HepG2 (cell line): ENCODE measurements around the gene CTNNBIP1. TPM values are rescaled to one million over a fixed set of nuclear protein-coding genes. Genes with fewer than 3 reads are reported as not detected.
A peak's percentile ranks its signal among the peaks of the same experiment; 100 is the strongest.

Source experiments
- BRD4 ChIP-seq: sonication (generic); formaldehyde crosslinking; IDR thresholded peaks from 2 replicates; pipeline ENCODE4 v1.4.0; 2020; ENCODE audit warnings: missing genetic modification reagents
- RXRA ChIP-seq: sonication (generic); formaldehyde crosslinking; IDR thresholded peaks from 2 replicates; pipeline ENCODE4 v1.5.1; 2020; ENCODE audit warnings: missing genetic modification reagents
- XRCC5 ChIP-seq: fragments of 200-400 bp; formaldehyde crosslinking; optimal IDR thresholded peaks from 2 replicates; pipeline ENCODE3; 2017; ENCODE audit warnings: mild to moderate bottlenecking, low read length
- ZFY ChIP-seq: sonication (generic); formaldehyde crosslinking; IDR thresholded peaks from 2 replicates; pipeline ENCODE4 v1.4.0; 2020; ENCODE audit warnings: missing genetic modification reagents
- ZNF331 ChIP-seq: sonication (generic); formaldehyde crosslinking; IDR thresholded peaks from 2 replicates; pipeline ENCODE4 v1.4.0; 2020; ENCODE audit warnings: missing genetic modification reagents
- ZNF343 ChIP-seq: sonication (generic); formaldehyde crosslinking; IDR thresholded peaks from 2 replicates; pipeline ENCODE4 v1.4.0; 2020; ENCODE audit warnings: mild to moderate bottlenecking, missing genetic modification reagents
- ZNF768 ChIP-seq: sonication (generic); formaldehyde crosslinking; IDR thresholded peaks from 2 replicates; pipeline ENCODE4 v1.4.0; 2020; ENCODE audit warnings: missing genetic modification reagents
- ZNF883 ChIP-seq: sonication (generic); formaldehyde crosslinking; IDR thresholded peaks from 2 replicates; pipeline ENCODE4 v1.5.1; 2020; ENCODE audit warnings: mild to moderate bottlenecking, missing genetic modification reagents; ENCODE audit errors: not compliant biosample characterization
- polyA plus RNA-seq, 8 experiments: library from polyadenylated mRNA; depleted of rRNA in 3 of 8; stranded (reverse) in 7 of 8; unstranded in 1 of 8; fragments of >200 nt; fragmentation: Illumina TruSeq in 4 of 8; extraction: Trizol in 4 of 8; gene quantifications; 2 replicates each; pipeline versions ENCODE4 v1.2.1 to v1.2.3, GENCODE V29; 2011 to 2016; ENCODE audit warnings: low read depth in 4 of 8, missing spikeins in 1 of 8, mixed read lengths in 1 of 8; ENCODE audit not compliant: insufficient read depth in 1 of 8
- total RNA-seq, 5 experiments: library from RNA; depleted of rRNA; stranded (reverse); fragments of >200 nt; fragmentation: Illumina TruSeq; extraction: Trizol; gene quantifications; 2 replicates each; pipeline ENCODE4 v1.2.3, GENCODE V29; 2016; ENCODE audit warnings: low read depth in 1 of 5
- TF ChIP-seq, protein P1 (sequence below): IDR thresholded peaks from 2 replicates; pipeline ENCODE4 v1.6.1; 2016; ENCODE audit warnings: low read depth, control low read depth
- TF ChIP-seq, protein P2 (sequence below): sonication (generic); formaldehyde crosslinking; IDR thresholded peaks from 2 replicates; pipeline ENCODE4 v1.4.0; 2020; ENCODE audit warnings: missing genetic modification reagents
- TF ChIP-seq, protein P3 (sequence below): sonication (generic); formaldehyde crosslinking; IDR thresholded peaks from 2 replicates; pipeline ENCODE4 v1.4.0; 2020; ENCODE audit warnings: missing genetic modification reagents
- TF ChIP-seq, protein P4 (sequence below), 2 experiments: fragments of 450-650 bp in 1 of 2; sonication (generic) in 1 of 2; formaldehyde crosslinking; IDR thresholded peaks; 2 replicates each; pipeline versions ENCODE4 v1.5.0 to v1.8.0; 2020 to 2022; ENCODE audit warnings: mild to moderate bottlenecking in 1 of 2, missing genetic modification reagents in 1 of 2
- TF ChIP-seq, protein P5 (sequence below): sonication (generic); formaldehyde crosslinking; IDR thresholded peaks from 2 replicates; pipeline ENCODE4 v1.5.1; 2020; ENCODE audit warnings: mild to moderate bottlenecking, missing genetic modification reagents
- TF ChIP-seq, protein P6 (sequence below): sonication (generic); formaldehyde crosslinking; IDR thresholded peaks from 2 replicates; pipeline ENCODE4 v1.4.0; 2020; ENCODE audit warnings: missing genetic modification reagents
- TF ChIP-seq, protein P7 (sequence below): sonication (generic); formaldehyde crosslinking; IDR thresholded peaks from 2 replicates; pipeline ENCODE4 v1.4.0; 2020; ENCODE audit warnings: missing genetic modification reagents, borderline replicate concordance

CTNNBIP1 gene
- total and polyA plus RNA-seq, 2 of the 13 experiments (the other 11 are each of a cell fraction or from before 2014, with no cell fraction given), result 71.7 to 83.0 TPM

DNA sequence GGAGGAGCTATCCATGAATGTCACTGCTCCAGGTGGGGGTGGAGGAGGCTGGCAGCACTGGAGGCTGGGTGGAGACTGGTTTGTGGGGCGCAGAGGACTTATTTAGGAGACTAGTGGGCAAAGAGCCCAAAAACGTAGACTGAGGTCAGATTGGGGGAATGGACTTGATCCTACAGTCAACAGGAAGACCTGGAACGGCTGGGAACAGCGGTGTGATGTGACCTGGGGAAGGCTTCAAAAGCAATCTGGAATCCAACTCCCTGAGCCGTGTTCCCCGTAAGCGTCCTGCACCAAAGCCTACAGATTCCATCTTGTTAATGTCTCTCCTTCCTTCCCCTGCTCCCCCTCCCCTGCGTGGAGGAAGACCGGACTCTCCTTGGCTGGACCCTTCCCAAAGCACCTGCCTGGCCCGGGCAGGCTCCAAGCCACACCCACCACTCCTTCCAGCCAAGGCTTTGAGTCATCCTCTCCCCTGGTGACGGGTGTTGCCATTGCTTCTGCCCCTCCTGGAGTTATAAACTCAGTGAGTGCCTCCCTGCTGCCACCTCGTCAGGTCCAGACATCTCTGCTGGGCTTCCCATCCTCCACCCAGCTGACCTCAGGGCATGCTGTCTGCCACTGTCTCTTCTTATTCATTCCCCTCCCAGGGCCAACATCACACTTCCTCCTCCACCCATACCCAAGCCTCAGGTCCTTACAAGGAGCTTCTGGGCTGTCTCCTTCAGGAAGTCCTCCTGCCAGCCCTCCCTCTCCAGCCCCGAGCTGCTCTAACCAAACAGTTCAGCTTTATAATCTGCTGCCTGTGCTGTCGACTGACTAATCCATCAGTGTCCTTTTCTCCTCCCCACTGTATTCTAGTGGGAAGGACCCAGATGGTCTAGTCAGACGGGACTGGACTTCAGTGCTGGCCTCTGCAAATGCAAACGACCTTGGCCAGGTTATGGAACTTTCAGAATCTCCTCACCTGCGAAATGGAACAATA lies 84.7 kb downstream of the CTNNBIP1 start (continued):
- TF ChIP-seq, protein P1, sequence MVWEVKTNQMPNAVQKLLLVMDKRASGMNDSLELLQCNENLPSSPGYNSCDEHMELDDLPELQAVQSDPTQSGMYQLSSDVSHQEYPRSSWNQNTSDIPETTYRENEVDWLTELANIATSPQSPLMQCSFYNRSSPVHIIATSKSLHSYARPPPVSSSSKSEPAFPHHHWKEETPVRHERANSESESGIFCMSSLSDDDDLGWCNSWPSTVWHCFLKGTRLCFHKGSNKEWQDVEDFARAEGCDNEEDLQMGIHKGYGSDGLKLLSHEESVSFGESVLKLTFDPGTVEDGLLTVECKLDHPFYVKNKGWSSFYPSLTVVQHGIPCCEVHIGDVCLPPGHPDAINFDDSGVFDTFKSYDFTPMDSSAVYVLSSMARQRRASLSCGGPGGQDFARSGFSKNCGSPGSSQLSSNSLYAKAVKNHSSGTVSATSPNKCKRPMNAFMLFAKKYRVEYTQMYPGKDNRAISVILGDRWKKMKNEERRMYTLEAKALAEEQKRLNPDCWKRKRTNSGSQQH (CRISPR knock-in tag), result no peak
- TF ChIP-seq BRD4 (CRISPR knock-in tag), result no peak
- TF ChIP-seq ZNF331 (CRISPR knock-in tag), result no peak
- TF ChIP-seq ZFY (CRISPR knock-in tag), result no peak
- TF ChIP-seq ZNF883 (CRISPR knock-in tag), result no peak
- no peak for TF ChIP-seq RXRA (CRISPR knock-in tag)
- TF ChIP-seq, protein P2, sequence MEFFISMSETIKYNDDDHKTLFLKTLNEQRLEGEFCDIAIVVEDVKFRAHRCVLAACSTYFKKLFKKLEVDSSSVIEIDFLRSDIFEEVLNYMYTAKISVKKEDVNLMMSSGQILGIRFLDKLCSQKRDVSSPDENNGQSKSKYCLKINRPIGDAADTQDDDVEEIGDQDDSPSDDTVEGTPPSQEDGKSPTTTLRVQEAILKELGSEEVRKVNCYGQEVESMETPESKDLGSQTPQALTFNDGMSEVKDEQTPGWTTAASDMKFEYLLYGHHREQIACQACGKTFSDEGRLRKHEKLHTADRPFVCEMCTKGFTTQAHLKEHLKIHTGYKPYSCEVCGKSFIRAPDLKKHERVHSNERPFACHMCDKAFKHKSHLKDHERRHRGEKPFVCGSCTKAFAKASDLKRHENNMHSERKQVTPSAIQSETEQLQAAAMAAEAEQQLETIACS (CRISPR knock-in tag), result no peak
- no peak for TF ChIP-seq ZNF768 (CRISPR knock-in tag)
- TF ChIP-seq XRCC5, result peak; percentile 37
- TF ChIP-seq, protein P3, sequence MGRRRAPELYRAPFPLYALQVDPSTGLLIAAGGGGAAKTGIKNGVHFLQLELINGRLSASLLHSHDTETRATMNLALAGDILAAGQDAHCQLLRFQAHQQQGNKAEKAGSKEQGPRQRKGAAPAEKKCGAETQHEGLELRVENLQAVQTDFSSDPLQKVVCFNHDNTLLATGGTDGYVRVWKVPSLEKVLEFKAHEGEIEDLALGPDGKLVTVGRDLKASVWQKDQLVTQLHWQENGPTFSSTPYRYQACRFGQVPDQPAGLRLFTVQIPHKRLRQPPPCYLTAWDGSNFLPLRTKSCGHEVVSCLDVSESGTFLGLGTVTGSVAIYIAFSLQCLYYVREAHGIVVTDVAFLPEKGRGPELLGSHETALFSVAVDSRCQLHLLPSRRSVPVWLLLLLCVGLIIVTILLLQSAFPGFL (CRISPR knock-in tag), result no peak
- TF ChIP-seq, protein P4, sequence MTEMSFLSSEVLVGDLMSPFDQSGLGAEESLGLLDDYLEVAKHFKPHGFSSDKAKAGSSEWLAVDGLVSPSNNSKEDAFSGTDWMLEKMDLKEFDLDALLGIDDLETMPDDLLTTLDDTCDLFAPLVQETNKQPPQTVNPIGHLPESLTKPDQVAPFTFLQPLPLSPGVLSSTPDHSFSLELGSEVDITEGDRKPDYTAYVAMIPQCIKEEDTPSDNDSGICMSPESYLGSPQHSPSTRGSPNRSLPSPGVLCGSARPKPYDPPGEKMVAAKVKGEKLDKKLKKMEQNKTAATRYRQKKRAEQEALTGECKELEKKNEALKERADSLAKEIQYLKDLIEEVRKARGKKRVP (CRISPR knock-in tag; IDR thresholded peaks at IDR 0.05), result no peak
- TF ChIP-seq, protein P5, sequence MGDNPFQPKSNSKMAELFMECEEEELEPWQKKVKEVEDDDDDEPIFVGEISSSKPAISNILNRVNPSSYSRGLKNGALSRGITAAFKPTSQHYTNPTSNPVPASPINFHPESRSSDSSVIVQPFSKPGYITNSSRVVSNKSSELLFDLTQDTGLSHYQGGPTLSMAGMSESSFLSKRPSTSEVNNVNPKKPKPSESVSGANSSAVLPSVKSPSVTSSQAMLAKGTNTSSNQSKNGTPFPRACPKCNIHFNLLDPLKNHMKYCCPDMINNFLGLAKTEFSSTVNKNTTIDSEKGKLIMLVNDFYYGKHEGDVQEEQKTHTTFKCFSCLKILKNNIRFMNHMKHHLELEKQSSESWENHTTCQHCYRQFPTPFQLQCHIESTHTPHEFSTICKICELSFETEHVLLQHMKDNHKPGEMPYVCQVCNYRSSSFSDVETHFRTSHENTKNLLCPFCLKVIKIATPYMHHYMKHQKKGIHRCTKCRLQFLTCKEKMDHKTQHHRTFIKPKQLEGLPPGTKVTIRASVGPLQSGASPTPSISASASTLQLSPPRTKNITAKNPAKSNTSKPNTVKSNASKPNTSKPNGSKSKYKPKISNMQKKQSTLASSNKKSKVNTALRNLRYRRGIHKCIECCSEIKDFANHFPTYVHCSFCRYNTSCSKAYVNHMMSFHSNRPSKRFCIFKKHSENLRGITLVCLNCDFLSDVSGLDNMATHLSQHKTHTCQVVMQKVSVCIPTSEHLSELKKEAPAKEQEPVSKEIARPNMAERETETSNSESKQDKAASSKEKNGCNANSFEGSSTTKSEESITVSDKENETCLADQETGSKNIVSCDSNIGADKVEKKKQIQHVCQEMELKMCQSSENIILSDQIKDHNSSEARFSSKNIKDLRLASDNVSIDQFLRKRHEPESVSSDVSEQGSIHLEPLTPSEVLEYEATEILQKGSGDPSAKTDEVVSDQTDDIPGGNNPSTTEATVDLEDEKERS, result no peak
- TF ChIP-seq, protein P6, sequence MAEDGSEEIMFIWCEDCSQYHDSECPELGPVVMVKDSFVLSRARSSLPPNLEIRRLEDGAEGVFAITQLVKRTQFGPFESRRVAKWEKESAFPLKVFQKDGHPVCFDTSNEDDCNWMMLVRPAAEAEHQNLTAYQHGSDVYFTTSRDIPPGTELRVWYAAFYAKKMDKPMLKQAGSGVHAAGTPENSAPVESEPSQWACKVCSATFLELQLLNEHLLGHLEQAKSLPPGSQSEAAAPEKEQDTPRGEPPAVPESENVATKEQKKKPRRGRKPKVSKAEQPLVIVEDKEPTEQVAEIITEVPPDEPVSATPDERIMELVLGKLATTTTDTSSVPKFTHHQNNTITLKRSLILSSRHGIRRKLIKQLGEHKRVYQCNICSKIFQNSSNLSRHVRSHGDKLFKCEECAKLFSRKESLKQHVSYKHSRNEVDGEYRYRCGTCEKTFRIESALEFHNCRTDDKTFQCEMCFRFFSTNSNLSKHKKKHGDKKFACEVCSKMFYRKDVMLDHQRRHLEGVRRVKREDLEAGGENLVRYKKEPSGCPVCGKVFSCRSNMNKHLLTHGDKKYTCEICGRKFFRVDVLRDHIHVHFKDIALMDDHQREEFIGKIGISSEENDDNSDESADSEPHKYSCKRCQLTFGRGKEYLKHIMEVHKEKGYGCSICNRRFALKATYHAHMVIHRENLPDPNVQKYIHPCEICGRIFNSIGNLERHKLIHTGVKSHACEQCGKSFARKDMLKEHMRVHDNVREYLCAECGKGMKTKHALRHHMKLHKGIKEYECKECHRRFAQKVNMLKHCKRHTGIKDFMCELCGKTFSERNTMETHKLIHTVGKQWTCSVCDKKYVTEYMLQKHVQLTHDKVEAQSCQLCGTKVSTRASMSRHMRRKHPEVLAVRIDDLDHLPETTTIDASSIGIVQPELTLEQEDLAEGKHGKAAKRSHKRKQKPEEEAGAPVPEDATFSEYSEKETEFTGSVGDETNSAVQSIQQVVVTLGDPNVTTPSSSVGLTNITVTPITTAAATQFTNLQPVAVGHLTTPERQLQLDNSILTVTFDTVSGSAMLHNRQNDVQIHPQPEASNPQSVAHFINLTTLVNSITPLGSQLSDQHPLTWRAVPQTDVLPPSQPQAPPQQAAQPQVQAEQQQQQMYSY (CRISPR knock-in tag), result peak; percentile 85
- no peak for TF ChIP-seq ZNF343
- TF ChIP-seq, protein P7, sequence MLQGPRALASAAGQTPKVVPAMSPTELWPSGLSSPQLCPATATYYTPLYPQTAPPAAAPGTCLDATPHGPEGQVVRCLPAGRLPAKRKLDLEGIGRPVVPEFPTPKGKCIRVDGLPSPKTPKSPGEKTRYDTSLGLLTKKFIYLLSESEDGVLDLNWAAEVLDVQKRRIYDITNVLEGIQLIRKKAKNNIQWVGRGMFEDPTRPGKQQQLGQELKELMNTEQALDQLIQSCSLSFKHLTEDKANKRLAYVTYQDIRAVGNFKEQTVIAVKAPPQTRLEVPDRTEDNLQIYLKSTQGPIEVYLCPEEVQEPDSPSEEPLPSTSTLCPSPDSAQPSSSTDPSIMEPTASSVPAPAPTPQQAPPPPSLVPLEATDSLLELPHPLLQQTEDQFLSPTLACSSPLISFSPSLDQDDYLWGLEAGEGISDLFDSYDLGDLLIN (CRISPR knock-in tag), result no peak
